Trophoblast cell (in vitro differentiated cells and primary cell): ENCODE measurements around the gene MRTFB.

Source experiments
- DNase-seq, 2 donors: peaks; one replicate each; pipeline ENCODE4 v3.0.0-alpha.2; 2016
- H2AFZ ChIP-seq: 2 replicates; pipeline ENCODE4 v1.6.1; 2013; ENCODE audit warnings: low read length, moderate library complexity, mild to moderate bottlenecking; ENCODE audit not compliant: insufficient read depth, poor library complexity
- H2AK5ac ChIP-seq: 2 replicates; pipeline ENCODE4 v1.6.1; 2013; ENCODE audit warnings: mild to moderate bottlenecking, low read length
- H2BK120ac ChIP-seq: 2 replicates; pipeline ENCODE4 v1.6.1; 2013; ENCODE audit warnings: low read length, mild to moderate bottlenecking, moderate library complexity; ENCODE audit not compliant: insufficient read depth, poor library complexity
- H2BK12ac ChIP-seq: 2 replicates; pipeline ENCODE4 v1.6.1; 2013; ENCODE audit warnings: mild to moderate bottlenecking, low read length, moderate library complexity
- H2BK5ac ChIP-seq: 2 replicates; pipeline ENCODE4 v1.6.1; 2013; ENCODE audit warnings: low read length, low read depth, moderate library complexity, mild to moderate bottlenecking; ENCODE audit not compliant: poor library complexity
- H3K14ac ChIP-seq: 2 replicates; pipeline ENCODE4 v1.6.1; 2013; ENCODE audit warnings: mild to moderate bottlenecking, low read length
- H3K18ac ChIP-seq: 2 replicates; pipeline ENCODE4 v1.6.1; 2013; ENCODE audit warnings: mild to moderate bottlenecking, low read length
- H3K23ac ChIP-seq: 2 replicates; pipeline ENCODE4 v1.6.1; 2013; ENCODE audit warnings: low read length
- H3K27ac ChIP-seq: 2 replicates; pipeline ENCODE4 v1.5.1; 2013; ENCODE audit warnings: low read depth, mild to moderate bottlenecking, inconsistent platforms, low read length, moderate library complexity
- H3K27me3 ChIP-seq: 2 replicates; pipeline ENCODE4 v1.6.1; 2013; ENCODE audit warnings: inconsistent platforms, mild to moderate bottlenecking, low read length, moderate library complexity; ENCODE audit not compliant: insufficient read depth
- H3K36me3 ChIP-seq, 2 experiments: 1 replicate in 1 of 2; 2 replicates in 1 of 2; pipeline ENCODE4 v1.6.1; 2013; ENCODE audit warnings: low read length in 2 of 2, mild to moderate bottlenecking in 2 of 2, moderate library complexity in 1 of 2; ENCODE audit not compliant: insufficient read depth in 2 of 2, control insufficient read depth in 1 of 2
- H3K4ac ChIP-seq: 2 replicates; pipeline ENCODE4 v1.6.1; 2013; ENCODE audit warnings: low read depth, mild to moderate bottlenecking, low read length, moderate library complexity
- H3K4me1 ChIP-seq, 2 experiments: 1 replicate in 1 of 2; 2 replicates in 1 of 2; pipeline ENCODE4 v1.6.1; 2013; ENCODE audit warnings: low read length in 2 of 2, mild to moderate bottlenecking in 2 of 2, moderate library complexity in 1 of 2; ENCODE audit not compliant: insufficient read depth in 2 of 2, control insufficient read depth in 1 of 2
- H3K4me2 ChIP-seq: 2 replicates; pipeline ENCODE4 v1.6.1; 2013; ENCODE audit warnings: inconsistent platforms, mild to moderate bottlenecking, low read length, moderate library complexity
- H3K4me3 ChIP-seq: 2 replicates; pipeline ENCODE4 v1.5.1; 2013; ENCODE audit warnings: mild to moderate bottlenecking, low read depth, low read length, inconsistent platforms
- H3K79me1 ChIP-seq: one replicate; pipeline ENCODE4 v1.6.1; 2013; ENCODE audit warnings: low read length
- H3K79me2 ChIP-seq: 2 replicates; pipeline ENCODE4 v1.6.1; 2013; ENCODE audit warnings: low read length, mild to moderate bottlenecking; ENCODE audit not compliant: control insufficient read depth, insufficient read depth, poor library complexity
- H3K9ac ChIP-seq: 2 replicates; pipeline ENCODE4 v1.6.1; 2013; ENCODE audit warnings: mild to moderate bottlenecking, low read length
- H3K9me3 ChIP-seq: 2 replicates; pipeline ENCODE4 v1.6.1; 2013; ENCODE audit warnings: low read depth, mild to moderate bottlenecking, control low read depth, inconsistent platforms, low read length; ENCODE audit not compliant: insufficient read depth
- H4K12ac ChIP-seq: 2 replicates; pipeline ENCODE4 v1.6.1; 2013; ENCODE audit warnings: low read depth, mild to moderate bottlenecking, low read length, moderate library complexity
- H4K8ac ChIP-seq: 2 replicates; pipeline ENCODE4 v1.6.1; 2013; ENCODE audit warnings: low read depth, mild to moderate bottlenecking, low read length, moderate library complexity
- H4K91ac ChIP-seq: one replicate; pipeline ENCODE4 v1.6.1; 2013; ENCODE audit warnings: low read depth, mild to moderate bottlenecking, low read length, moderate library complexity
- WGBS: extraction: QIAGEN DNeasy Blood & Tissue Kit; methylation state at CpG from one replicate; pipeline ENCODE4 v1.1.7; 2013; ENCODE audit warnings: missing lambda C conversion rate; ENCODE audit not compliant: insufficient read length, insufficient coverage; ENCODE audit errors: extremely low coverage; 5-methylcytosine and 5-hydroxymethylcytosine counted together

Gene MRTFB

DNA sequence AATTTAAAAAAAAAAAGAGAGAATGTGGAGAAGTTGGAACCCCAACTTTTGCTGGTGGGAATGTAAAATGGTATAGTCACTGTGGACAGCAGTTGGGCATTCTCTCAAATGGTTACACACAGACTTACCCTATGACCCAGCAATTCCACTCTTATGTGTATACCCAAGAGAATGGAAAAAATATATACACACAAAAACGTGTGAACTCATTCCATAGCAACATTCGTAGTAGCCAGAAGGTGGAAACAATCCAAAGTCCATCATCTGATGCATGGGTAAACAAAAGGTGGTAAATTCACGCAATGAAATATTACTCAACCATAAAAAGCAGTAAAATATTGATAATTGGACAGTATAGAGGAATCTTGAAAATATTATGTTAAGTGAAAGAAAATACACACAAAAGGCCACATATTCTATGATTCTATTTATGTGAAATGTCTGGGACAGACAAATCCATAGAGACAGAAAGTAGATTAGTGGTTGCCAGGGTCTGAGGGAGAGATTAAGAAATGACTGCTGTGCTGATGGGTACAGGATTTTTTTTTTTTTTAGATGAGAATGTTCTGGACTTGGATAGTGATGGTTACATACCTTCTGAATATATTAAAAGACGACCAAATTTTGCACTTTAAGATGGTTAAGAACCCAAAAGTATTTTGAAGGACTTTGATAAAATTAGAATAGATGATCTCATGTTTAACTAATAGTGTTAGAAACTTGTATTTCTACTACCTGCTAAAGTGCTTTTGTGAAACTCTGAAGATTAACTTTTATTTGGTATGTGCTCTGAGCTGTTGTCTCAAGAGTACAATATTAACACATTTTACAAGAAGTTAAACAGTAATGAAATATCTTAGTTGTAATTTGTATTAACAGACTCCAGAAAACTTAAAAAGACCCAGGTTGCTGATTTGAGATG, 60.9 kb downstream of the MRTFB start:
- no peak for DNase-seq
- no peak overlapping the region for H3K4ac ChIP-seq
- no peak overlapping the region for H2AFZ ChIP-seq
- no peak overlapping the region for H4K12ac ChIP-seq
- H3K79me1 ChIP-seq = no peaks in the 10 kb centered on the region
- H3K18ac ChIP-seq = no peak overlapping the region
- no peak overlapping the region for H3K9ac ChIP-seq
- H2AK5ac ChIP-seq = no peak overlapping the region
- H3K79me2 ChIP-seq = no peaks in the 10 kb centered on the region
- no peak overlapping the region for H3K14ac ChIP-seq
- no peaks in the 10 kb centered on the region for H3K9me3 ChIP-seq
- no peak overlapping the region for H2BK12ac ChIP-seq
- no CpG with 5 or more reads among the region's 4 CpGs for WGBS
- H4K91ac ChIP-seq = no peak overlapping the region
- H3K27ac ChIP-seq = no peak overlapping the region
- no peak overlapping the region for H2BK120ac ChIP-seq
- no peaks in the 10 kb centered on the region for H3K36me3 ChIP-seq
- no peak overlapping the region for H4K8ac ChIP-seq
- H3K4me2 ChIP-seq = no peak overlapping the region
- H3K23ac ChIP-seq = no peak overlapping the region
- H3K27me3 ChIP-seq = no peaks in the 10 kb centered on the region
- H2BK5ac ChIP-seq = no peak overlapping the region
- peaks cover 0 to 3% of the 10 kb centered on the region in 2 experiments for H3K4me1 ChIP-seq
- H3K4me3 ChIP-seq = no peak overlapping the region

DNA sequence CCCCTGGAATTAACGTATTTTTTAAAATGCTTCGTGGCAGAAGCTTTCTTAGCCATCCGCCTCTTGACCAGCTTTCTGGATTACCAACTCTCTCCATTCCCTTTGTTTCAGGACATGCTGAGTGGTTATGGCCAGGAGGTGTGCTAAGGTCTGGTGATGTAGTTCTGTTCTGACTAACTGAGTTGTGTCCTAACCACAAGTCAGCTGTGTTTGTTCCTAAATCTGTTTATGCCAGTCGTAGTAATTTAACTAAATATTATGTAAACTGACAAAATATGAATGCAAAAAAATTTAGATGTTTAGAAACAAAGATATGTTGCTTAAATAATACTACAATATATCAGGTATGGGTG, 61.6 kb downstream of the MRTFB start:
- H2AFZ ChIP-seq = no peak overlapping the region
- no peaks in the 10 kb centered on the region for H3K9me3 ChIP-seq
- H3K36me3 ChIP-seq = no peaks in the 10 kb centered on the region
- no peaks in the 10 kb centered on the region for H3K27me3 ChIP-seq
- H2BK120ac ChIP-seq = no peak overlapping the region
- no peaks in the 10 kb centered on the region for H3K79me2 ChIP-seq
- no peak overlapping the region for H3K4me2 ChIP-seq
- H2BK12ac ChIP-seq = no peak overlapping the region
- no peak overlapping the region for H3K14ac ChIP-seq
- no peak overlapping the region for H4K8ac ChIP-seq
- no peaks in the 10 kb centered on the region for H3K79me1 ChIP-seq
- H4K12ac ChIP-seq = no peak overlapping the region
- H3K4me3 ChIP-seq = no peak overlapping the region
- H3K9ac ChIP-seq = no peak overlapping the region
- H3K27ac ChIP-seq = no peak overlapping the region
- no peak overlapping the region for H2BK5ac ChIP-seq
- no peak overlapping the region for H3K23ac ChIP-seq
- no CpG with 5 or more reads among the region's 4 CpGs for WGBS
- DNase-seq = no peak
- no peak overlapping the region for H3K18ac ChIP-seq
- H2AK5ac ChIP-seq = no peak overlapping the region
- peaks cover 0 to 3% of the 10 kb centered on the region in 2 experiments for H3K4me1 ChIP-seq
- peak overlapping the region; percentile 46 for H3K4ac ChIP-seq
- H4K91ac ChIP-seq = no peak overlapping the region

DNA sequence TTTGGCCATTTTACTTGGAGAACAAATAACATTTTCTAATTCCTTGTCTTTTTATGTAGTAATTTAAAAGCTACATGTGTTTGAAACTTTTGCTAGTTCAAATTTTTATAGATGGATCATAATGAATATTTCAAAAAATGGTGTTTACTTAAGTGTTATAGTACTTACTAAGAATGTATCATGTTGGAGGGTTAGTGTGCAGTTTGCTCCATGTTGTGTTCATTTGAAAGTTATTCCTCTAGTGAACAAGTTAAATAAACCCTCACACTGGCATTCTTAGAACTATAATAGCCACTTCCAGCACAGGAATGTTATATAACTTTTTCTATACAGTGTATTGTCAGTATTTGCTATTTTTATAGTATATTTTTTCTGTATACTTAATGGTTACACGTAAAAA, 62.8 kb downstream of the MRTFB start:
- Histone ChIP-seq H3K79me2 (no peaks in the 10 kb centered on the region), H3K79me1 (no peaks in the 10 kb centered on the region), H3K14ac (no peak overlapping the region), H2BK12ac (no peak overlapping the region), H4K91ac (no peak overlapping the region), H2BK5ac (no peak overlapping the region), H2AK5ac (no peak overlapping the region), H3K9ac (no peak overlapping the region), H3K27ac (no peak overlapping the region), H3K4me3 (no peak overlapping the region), H2BK120ac (no peak overlapping the region), H3K4me1 (no peaks in the 10 kb centered on the region), H3K4ac (no peak overlapping the region), H2AFZ (no peak overlapping the region), H3K9me3 (no peaks in the 10 kb centered on the region), H4K8ac (no peak overlapping the region), H3K27me3 (no peaks in the 10 kb centered on the region), H3K36me3 (no peaks in the 10 kb centered on the region), H4K12ac (no peak overlapping the region), H3K4me2 (no peak overlapping the region), H3K23ac (no peak overlapping the region), H3K18ac (no peak overlapping the region)
- no peak for DNase-seq
- no CpG with 5 or more reads among the region's 1 CpG for WGBS

- H3K27me3 ChIP-seq = no peaks in the 10 kb centered on the region
- no peaks in the 10 kb centered on the region for H3K36me3 ChIP-seq
- H2BK120ac ChIP-seq = no peak overlapping the region
- no peaks in the 10 kb centered on the region for H3K79me1 ChIP-seq
- no peak overlapping the region for H2BK12ac ChIP-seq
- DNase-seq = no peak
- H3K79me2 ChIP-seq = no peaks in the 10 kb centered on the region
- H3K18ac ChIP-seq = no peak overlapping the region
- no peak overlapping the region for H3K9ac ChIP-seq
- H3K4ac ChIP-seq = no peak overlapping the region
- WGBS = no CpG with 5 or more reads among the region's 5 CpGs
- H3K4me2 ChIP-seq = no peak overlapping the region
- H4K91ac ChIP-seq = no peak overlapping the region
- no peak overlapping the region for H3K23ac ChIP-seq
- no peak overlapping the region for H2BK5ac ChIP-seq
- H2AFZ ChIP-seq = no peak overlapping the region
- no peak overlapping the region for H4K8ac ChIP-seq
- H3K14ac ChIP-seq = no peak overlapping the region
- H4K12ac ChIP-seq = no peak overlapping the region
- no peak overlapping the region for H2AK5ac ChIP-seq
- H3K4me1 ChIP-seq = no peaks in the 10 kb centered on the region
- no peaks in the 10 kb centered on the region for H3K9me3 ChIP-seq
- H3K27ac ChIP-seq = no peak overlapping the region
- no peak overlapping the region for H3K4me3 ChIP-seq
Observed at GRCh38 chr16:14135704-14136103, 64.6 kb downstream of the MRTFB start.
